Activated CD8-positive, alpha-beta memory T cell treated with anti-CD3 and anti-CD28 coated beads, Interleukin-2, amount 10 ng/mL, durations not matched to agents 7 days and 5 days (primary cell): ENCODE data around the gene KDM3A. TPM values are rescaled to one million over a fixed set of nuclear protein-coding genes. Genes with fewer than 3 reads are reported as not detected.
"Not testable (repeated sequence)": the region's sequence is repeated elsewhere in the genome, so short reads cannot be mapped to it uniquely, and the experiment has no call there.

Experiments
- ATAC-seq: fragments of 150-1000 bp; cut with Tn5 transposase; one replicate; pipeline ENCODE4 v1.10.0; 2021; ENCODE audit warnings: moderate library complexity
- CTCF ChIA-PET: fragments of 350-600 bp; sonication (Branson Sonifier 250); formaldehyde crosslinking; loops from one replicate; lab custom pipeline; 2021; ENCODE audit warnings: antibody characterized with exemption; lab: Charles Lee
- DNase-seq: peaks from one replicate; pipeline ENCODE4 v3.0.0-alpha.2; 2020
- H3K27ac Mint-ChIP-seq: one replicate; pipeline ENCODE4 v1.8.0; 2021; ENCODE audit warnings: mild to moderate bottlenecking, mixed read lengths
- H3K27me3 Mint-ChIP-seq: one replicate; pipeline ENCODE4 v1.8.0; 2021; ENCODE audit warnings: mixed read lengths
- H3K36me3 Mint-ChIP-seq: one replicate; pipeline ENCODE4 v1.8.0; 2021; ENCODE audit warnings: mild to moderate bottlenecking, mixed read lengths
- H3K4me1 Mint-ChIP-seq: one replicate; pipeline ENCODE4 v1.8.0; 2021; ENCODE audit warnings: mixed read lengths
- H3K4me3 Mint-ChIP-seq: one replicate; pipeline ENCODE4 v1.8.0; 2021; ENCODE audit warnings: mild to moderate bottlenecking, moderate library complexity, mixed read lengths
- H3K9me3 Mint-ChIP-seq: one replicate; pipeline ENCODE4 v1.8.0; 2022; ENCODE audit warnings: low read depth, mixed read lengths
- total RNA-seq, 2 experiments: library from RNA; stranded (reverse); gene quantifications; one replicate each; pipeline ENCODE4 v1.2.3, GENCODE V29; 2021

Gene KDM3A
- total RNA-seq, 2 experiments from 2014 or later = 49.6 to 56.7 TPM

GRCh38 chr2:86489542-86489941 lies 48.4 kb downstream of the KDM3A start:
- CTCF ChIA-PET = no interaction called here
- Mint-ChIP-seq H3K27me3 (no peaks in the 10 kb centered on the region), H3K4me3 (no peak overlapping the region)

GRCh38 chr2:86490245-86490644 lies 49.1 kb downstream of the KDM3A start:
- Mint-ChIP-seq H3K27ac (no peak overlapping the region), H3K36me3 (peaks cover 86% of the 10 kb centered on the region), H3K4me1 (no peaks in the 10 kb centered on the region), H3K4me3 (no peak overlapping the region), H3K27me3 (no peaks in the 10 kb centered on the region), H3K9me3 (no peaks in the 10 kb centered on the region)
- CTCF ChIA-PET = interaction anchor here (1.2 kb wide), 1 partner anchor 128 kb away, joined by 3 read pairs; no protein-coding TSS in a partner anchor
- DNase-seq (no peak), ATAC-seq (no peak)

More at GRCh38 chr2:86489542-86489941, 48.4 kb downstream of the KDM3A start:
- ATAC-seq (no peak), DNase-seq (no peak)
- Mint-ChIP-seq H3K4me1 (no peaks in the 10 kb centered on the region), H3K36me3 (peaks cover 85% of the 10 kb centered on the region), H3K9me3 (no peaks in the 10 kb centered on the region), H3K27ac (no peak overlapping the region)

GRCh38 chr2:86491088-86491487 lies 49.9 kb downstream of the KDM3A start:
- Mint-ChIP-seq H3K4me3 (no peak overlapping the region), H3K9me3 (no peaks in the 10 kb centered on the region), H3K36me3 (peaks cover 86% of the 10 kb centered on the region), H3K27me3 (no peaks in the 10 kb centered on the region), H3K27ac (no peak overlapping the region), H3K4me1 (no peaks in the 10 kb centered on the region)
- DNase-seq (no peak), ATAC-seq (no peak)
- CTCF ChIA-PET = interaction anchor here (1.2 kb wide), 1 partner anchor 128 kb away, joined by 3 read pairs; no protein-coding TSS in a partner anchor

GRCh38 chr2:86492048-86492453 lies 50.9 kb downstream of the KDM3A start:
- peaks cover 85% of the 10 kb centered on the region for H3K36me3 Mint-ChIP-seq
- ATAC-seq = no peak

GRCh38 chr2:86496391-86496790 lies 55.2 kb downstream of the KDM3A start:
- not testable (repeated sequence) for DNase-seq
- CTCF ChIA-PET = interaction anchor here (1.3 kb wide), 1 partner anchor 18 kb away, joined by 4 read pairs; no protein-coding TSS in a partner anchor
- H3K9me3 Mint-ChIP-seq = peaks cover 16% of the 10 kb centered on the region

More at GRCh38 chr2:86492048-86492453, 50.9 kb downstream of the KDM3A start:
- no peaks in the 10 kb centered on the region for H3K9me3 Mint-ChIP-seq
- no peak for DNase-seq
- no peak overlapping the region for H3K27ac Mint-ChIP-seq
- H3K4me3 Mint-ChIP-seq = no peak overlapping the region
- no peaks in the 10 kb centered on the region for H3K4me1 Mint-ChIP-seq
- CTCF ChIA-PET = no interaction called here
- H3K27me3 Mint-ChIP-seq = no peaks in the 10 kb centered on the region

GRCh38 chr2:86498468-86499260 lies 57.5 kb downstream of the KDM3A start:
- H3K9me3 Mint-ChIP-seq = peaks cover 18% of the 10 kb centered on the region
- DNase-seq (no peak), ATAC-seq (no peak)
- H3K27ac Mint-ChIP-seq = no peak overlapping the region
- H3K4me1 Mint-ChIP-seq = no peaks in the 10 kb centered on the region
- peaks cover 97% of the 10 kb centered on the region for H3K36me3 Mint-ChIP-seq
- CTCF ChIA-PET = no interaction called here
- H3K4me3 Mint-ChIP-seq = no peak overlapping the region
- H3K27me3 Mint-ChIP-seq = no peaks in the 10 kb centered on the region

More at GRCh38 chr2:86496391-86496790, 55.2 kb downstream of the KDM3A start:
- not testable (repeated sequence) for ATAC-seq, H3K27me3 Mint-ChIP-seq, H3K4me3 Mint-ChIP-seq, H3K4me1 Mint-ChIP-seq, H3K27ac Mint-ChIP-seq
- H3K36me3 Mint-ChIP-seq = peaks cover 91% of the 10 kb centered on the region

- no peaks in the 10 kb centered on the region for H3K27me3 Mint-ChIP-seq
- ATAC-seq = no peak
- peaks cover 97% of the 10 kb centered on the region for H3K36me3 Mint-ChIP-seq
- peaks cover 18% of the 10 kb centered on the region for H3K9me3 Mint-ChIP-seq
- H3K27ac Mint-ChIP-seq = no peak overlapping the region
- CTCF ChIA-PET = no interaction called here
- no peak overlapping the region for H3K4me3 Mint-ChIP-seq
- DNase-seq = no peak
- H3K4me1 Mint-ChIP-seq = no peaks in the 10 kb centered on the region
Measured at GRCh38 chr2:86499326-86499725, 58.2 kb downstream of the KDM3A start.

GRCh38 chr2:86500325-86501083 lies 59.3 kb downstream of the KDM3A start:
- ATAC-seq (no peak), DNase-seq (no peak)
- peaks cover 94% of the 10 kb centered on the region for H3K36me3 Mint-ChIP-seq
- H3K9me3 Mint-ChIP-seq = peaks cover 18% of the 10 kb centered on the region
- CTCF ChIA-PET = no interaction called here
- no peaks in the 10 kb centered on the region for H3K27me3 Mint-ChIP-seq
- no peak overlapping the region for H3K4me3 Mint-ChIP-seq
- no peaks in the 10 kb centered on the region for H3K4me1 Mint-ChIP-seq
- no peak overlapping the region for H3K27ac Mint-ChIP-seq

- Mint-ChIP-seq H3K9me3 (peaks cover under 1% of the 10 kb centered on the region), H3K27ac (no peak overlapping the region), H3K4me3 (no peak overlapping the region), H3K4me1 (no peaks in the 10 kb centered on the region), H3K36me3 (peaks cover 54% of the 10 kb centered on the region), H3K27me3 (no peaks in the 10 kb centered on the region)
- no peak for DNase-seq
- CTCF ChIA-PET = interaction anchor here (1.1 kb wide), 1 partner anchor 11 kb away, joined by 3 read pairs; no protein-coding TSS in a partner anchor
- no peak for ATAC-seq
Measured at GRCh38 chr2:86507600-86507999, 66.4 kb downstream of the KDM3A start.

- Mint-ChIP-seq H3K9me3 (no peaks in the 10 kb centered on the region), H3K27me3 (no peaks in the 10 kb centered on the region), H3K4me3 (no peak overlapping the region), H3K36me3 (peaks cover 36% of the 10 kb centered on the region), H3K27ac (no peak overlapping the region), H3K4me1 (no peaks in the 10 kb centered on the region)
- ATAC-seq (no peak), DNase-seq (no peak)
- CTCF ChIA-PET = no interaction called here
Measured at GRCh38 chr2:86510436-86510933, 69.3 kb downstream of the KDM3A start.

- Mint-ChIP-seq H3K27ac (no peak overlapping the region), H3K9me3 (no peaks in the 10 kb centered on the region), H3K4me1 (no peaks in the 10 kb centered on the region), H3K4me3 (no peak overlapping the region), H3K36me3 (peaks cover 37% of the 10 kb centered on the region), H3K27me3 (no peaks in the 10 kb centered on the region)
- CTCF ChIA-PET = no interaction called here
- DNase-seq (no peak), ATAC-seq (no peak)
Measured at GRCh38 chr2:86512034-86512433, 70.9 kb downstream of the KDM3A start.

GRCh38 chr2:86512892-86513291 lies 71.7 kb downstream of the KDM3A start:
- Mint-ChIP-seq H3K27me3 (no peaks in the 10 kb centered on the region), H3K4me3 (no peak overlapping the region), H3K36me3 (peaks cover 33% of the 10 kb centered on the region), H3K4me1 (no peaks in the 10 kb centered on the region), H3K9me3 (no peaks in the 10 kb centered on the region), H3K27ac (no peak overlapping the region)
- ATAC-seq (no peak), DNase-seq (no peak)
- CTCF ChIA-PET = no interaction called here

- no peaks in the 10 kb centered on the region for H3K4me1 Mint-ChIP-seq
- no peaks in the 10 kb centered on the region for H3K9me3 Mint-ChIP-seq
- ATAC-seq = no peak
- H3K36me3 Mint-ChIP-seq = peaks cover 28% of the 10 kb centered on the region
- CTCF ChIA-PET = interaction anchor here (1.0 to 1.4 kb wide), 3 partner anchors 8 to 19 kb away, joined by 3 to 4 read pairs (median 3); no protein-coding TSS in a partner anchor
- no peak overlapping the region for H3K27ac Mint-ChIP-seq
- DNase-seq = no peak
- no peaks in the 10 kb centered on the region for H3K27me3 Mint-ChIP-seq
- no peak overlapping the region for H3K4me3 Mint-ChIP-seq
Measured at GRCh38 chr2:86513948-86514660, 72.9 kb downstream of the KDM3A start.
